Gastroesophageal sphincter (tissue), 4 donors: Measurements from ENCODE around the gene INTS6L. TPM values are rescaled to one million over a fixed set of nuclear protein-coding genes. Genes with fewer than 3 reads are reported as not detected.

Experiments
- ATAC-seq: fragments of 150-250 bp; one replicate; pipeline ENCODE4 v1.9.1; 2016; ENCODE audit warnings: mild to moderate bottlenecking, moderate library complexity
- H3K27ac ChIP-seq, 4 donors: fragments of 200-600 bp; sonication (generic) in 3 of 4; 1 replicate in 3 of 4; 2 replicates in 1 of 4; pipeline ENCODE4 v1.5.1; 2016 to 2019
- H3K27me3 ChIP-seq: fragments of 200-600 bp; sonication (generic); one replicate; pipeline ENCODE4 v1.5.1; 2019
- H3K36me3 ChIP-seq, 2 donors: fragments of 200-600 bp; sonication (generic); one replicate each; pipeline ENCODE4 v1.5.1; 2019; ENCODE audit warnings: control low read depth in 1 of 2
- H3K4me1 ChIP-seq, 3 donors: fragments of 200-600 bp; sonication (generic); 1 replicate in 2 of 3; 2 replicates in 1 of 3; pipeline ENCODE4 v1.5.1; 2016 to 2019; ENCODE audit warnings: control low read depth in 2 of 3
- H3K4me3 ChIP-seq, 2 donors: fragments of 200-600 bp; sonication (generic); one replicate each; pipeline ENCODE4 v1.5.1; 2019; ENCODE audit warnings: mild to moderate bottlenecking in 1 of 2, moderate library complexity in 1 of 2
- H3K9me3 ChIP-seq, 3 donors: fragments of 200-600 bp; sonication (generic); one replicate each; pipeline ENCODE4 v1.5.1; 2017 to 2019; ENCODE audit warnings: control low read depth in 2 of 3
- EP300 ChIP-seq: sonication (generic); formaldehyde crosslinking; IDR thresholded peaks from one replicate; pipeline ENCODE4 v1.6.1; 2017; ENCODE audit warnings: antibody characterized with exemption, mild to moderate bottlenecking
- POLR2A ChIP-seq, 2 donors: fragments of 450-650 bp; IDR thresholded peaks; one replicate each; pipeline ENCODE4 v1.6.1; 2017; ENCODE audit warnings: antibody characterized with exemption in 2 of 2, mild to moderate bottlenecking in 2 of 2, moderate library complexity in 1 of 2
- POLR2AphosphoS5 ChIP-seq: sonication (generic); formaldehyde crosslinking; IDR thresholded peaks from one replicate; pipeline ENCODE4 v1.6.1; 2017; ENCODE audit warnings: antibody characterized with exemption
- WGBS, 2 donors: methylation state at CpG; one replicate each; pipeline ENCODE4 v1.1.5; 2018; ENCODE audit warnings: low coverage in 1 of 2; 5-methylcytosine and 5-hydroxymethylcytosine counted together
- total RNA-seq, 4 donors: library from RNA; depleted of rRNA; stranded (reverse); fragments of >200 nt; gene quantifications; one replicate each; pipeline ENCODE4 v1.1.0, GENCODE V29; 2016
- TF ChIP-seq, protein P1 (sequence below), 4 experiments: fragments of 200-600 bp in 2 of 4; fragments of 450-650 bp in 2 of 4; sonication (generic) in 1 of 4; IDR thresholded peaks; one replicate each; pipeline ENCODE4 v1.5.1; 2017 to 2019; ENCODE audit warnings: antibody characterized with exemption in 4 of 4, mild to moderate bottlenecking in 2 of 4, moderate library complexity in 2 of 4

Gene INTS6L
- total RNA-seq, 4 donors from 2014 or later = 7.6 to 18.4 (median 10.3) TPM

DNA sequence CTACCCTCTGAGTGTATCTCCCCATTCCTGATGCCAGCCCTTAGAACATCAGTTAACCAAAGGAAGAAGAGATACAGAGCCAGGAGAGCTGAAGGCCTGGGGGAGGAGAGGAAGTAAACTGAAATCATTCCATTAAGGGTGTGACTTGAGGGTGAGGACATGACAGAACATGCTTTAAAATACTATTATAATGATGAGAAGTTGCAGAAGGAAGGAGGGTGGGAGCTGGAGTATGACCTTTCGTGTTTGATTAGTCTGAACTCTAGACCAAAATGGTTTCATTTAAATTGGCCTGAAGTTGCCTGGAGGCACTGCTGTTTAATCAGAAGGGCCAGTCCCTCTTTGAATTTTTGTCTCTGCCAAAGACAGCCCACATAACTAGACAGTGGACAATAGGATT, 11.4 kb downstream of the INTS6L start:
- Histone ChIP-seq H3K4me3 (no peak overlapping the region), H3K27me3 (no peaks in the 10 kb centered on the region), H3K27ac (no peak overlapping the region), H3K4me1 (peaks cover 0 to 22% (median 7%) of the 10 kb centered on the region in 3 donors), H3K36me3 (no peaks in the 10 kb centered on the region), H3K9me3 (no peaks in the 10 kb centered on the region)
- no peak for ATAC-seq
- WGBS, 2 donors = 75% methylated on average over 1 of the region's 1 CpG
- no peak for TF ChIP-seq POLR2A (IDR thresholded peaks at IDR 0.05)
- TF ChIP-seq, protein P1, sequence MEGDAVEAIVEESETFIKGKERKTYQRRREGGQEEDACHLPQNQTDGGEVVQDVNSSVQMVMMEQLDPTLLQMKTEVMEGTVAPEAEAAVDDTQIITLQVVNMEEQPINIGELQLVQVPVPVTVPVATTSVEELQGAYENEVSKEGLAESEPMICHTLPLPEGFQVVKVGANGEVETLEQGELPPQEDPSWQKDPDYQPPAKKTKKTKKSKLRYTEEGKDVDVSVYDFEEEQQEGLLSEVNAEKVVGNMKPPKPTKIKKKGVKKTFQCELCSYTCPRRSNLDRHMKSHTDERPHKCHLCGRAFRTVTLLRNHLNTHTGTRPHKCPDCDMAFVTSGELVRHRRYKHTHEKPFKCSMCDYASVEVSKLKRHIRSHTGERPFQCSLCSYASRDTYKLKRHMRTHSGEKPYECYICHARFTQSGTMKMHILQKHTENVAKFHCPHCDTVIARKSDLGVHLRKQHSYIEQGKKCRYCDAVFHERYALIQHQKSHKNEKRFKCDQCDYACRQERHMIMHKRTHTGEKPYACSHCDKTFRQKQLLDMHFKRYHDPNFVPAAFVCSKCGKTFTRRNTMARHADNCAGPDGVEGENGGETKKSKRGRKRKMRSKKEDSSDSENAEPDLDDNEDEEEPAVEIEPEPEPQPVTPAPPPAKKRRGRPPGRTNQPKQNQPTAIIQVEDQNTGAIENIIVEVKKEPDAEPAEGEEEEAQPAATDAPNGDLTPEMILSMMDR (IDR thresholded peaks at IDR 0.05) = no peak
- no peak for TF ChIP-seq EP300
- TF ChIP-seq POLR2AphosphoS5 = no peak

GRCh38 chrX:135535077-135535940, 14.8 kb downstream of the INTS6L start:
- no peaks in the 10 kb centered on the region for H3K36me3 ChIP-seq
- H3K27ac ChIP-seq = peak overlapping the region in 2 of 4 donors; percentile 19 to 43
- 25 to 43% methylated on average over 1 of the region's 1 CpG for WGBS, 2 donors
- H3K27me3 ChIP-seq = no peaks in the 10 kb centered on the region
- peaks cover 0 to 25% (median 7%) of the 10 kb centered on the region in 3 donors for H3K4me1 ChIP-seq
- H3K4me3 ChIP-seq = no peak overlapping the region
- H3K9me3 ChIP-seq = no peaks in the 10 kb centered on the region
- TF ChIP-seq, protein P1 (IDR thresholded peaks at IDR 0.05) = no peak
- no peak for TF ChIP-seq POLR2A (IDR thresholded peaks at IDR 0.05)
- no peak for ATAC-seq

DNA sequence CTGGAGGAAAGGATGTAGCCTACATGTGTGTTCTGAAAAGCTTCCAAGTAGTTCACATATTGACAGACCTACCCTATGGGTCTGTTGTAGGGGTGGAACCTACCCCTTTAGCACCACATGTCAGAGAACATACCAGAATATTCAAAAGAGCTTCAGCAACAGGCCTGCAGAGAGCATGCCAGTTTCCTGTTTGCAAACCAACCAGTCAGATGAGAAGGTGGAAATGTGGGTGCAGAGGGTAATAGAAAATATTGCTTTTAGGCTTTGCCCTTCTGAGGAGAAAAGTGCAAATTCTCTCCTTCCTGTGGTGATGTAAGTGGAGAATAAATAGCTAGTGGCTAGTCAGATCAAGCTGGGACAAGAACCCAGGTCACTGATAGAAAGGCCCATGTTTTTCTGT, 16.4 kb downstream of the INTS6L start:
- ATAC-seq = no peak

DNA sequence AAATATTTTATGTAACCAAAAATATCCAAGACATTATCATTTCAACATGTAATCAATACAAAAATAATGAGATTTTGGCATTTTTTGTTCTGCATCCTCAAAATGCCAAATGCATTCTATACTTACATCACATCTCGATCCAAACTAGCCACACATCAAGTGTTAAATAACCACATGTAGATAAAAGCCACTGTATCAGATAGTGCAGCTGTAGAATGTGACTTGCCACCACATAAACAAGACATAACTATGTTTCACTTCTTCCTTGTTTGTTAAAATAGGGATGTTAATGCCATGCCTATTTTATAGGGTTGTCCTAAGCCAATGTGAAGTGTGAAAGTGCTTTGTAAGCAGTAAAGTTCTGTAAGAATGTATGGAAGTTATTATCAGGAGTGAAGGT, 20.9 kb downstream of the INTS6L start:
- peaks cover 0 to 14% (median 0%) of the 10 kb centered on the region in 3 donors for H3K4me1 ChIP-seq
- no peak overlapping the region for H3K4me3 ChIP-seq
- no peak for ATAC-seq
- H3K27me3 ChIP-seq = no peaks in the 10 kb centered on the region
- H3K36me3 ChIP-seq = no peaks in the 10 kb centered on the region
- H3K27ac ChIP-seq = no peak overlapping the region
- 50 to 92% methylated on average over 1 of the region's 1 CpG for WGBS, 2 donors
- H3K9me3 ChIP-seq = no peaks in the 10 kb centered on the region
- no peak for TF ChIP-seq POLR2AphosphoS5
- TF ChIP-seq POLR2A (IDR thresholded peaks at IDR 0.05) = no peak
- TF ChIP-seq, protein P1 (IDR thresholded peaks at IDR 0.05) = no peak
- no peak for TF ChIP-seq EP300

More for the DNA sequence above, 16.4 kb downstream of the INTS6L start:
- Histone ChIP-seq H3K9me3 (no peaks in the 10 kb centered on the region), H3K36me3 (no peaks in the 10 kb centered on the region), H3K27me3 (no peaks in the 10 kb centered on the region), H3K27ac (no peak overlapping the region), H3K4me1 (peaks cover 0 to 25% (median 7%) of the 10 kb centered on the region in 3 donors), H3K4me3 (no peak overlapping the region)
- TF ChIP-seq, protein P1 (IDR thresholded peaks at IDR 0.05) = no peak
- no peak for TF ChIP-seq EP300
- no peak for TF ChIP-seq POLR2A (IDR thresholded peaks at IDR 0.05)
- TF ChIP-seq POLR2AphosphoS5 = no peak

GRCh38 chrX:135543172-135543571, 22.7 kb downstream of the INTS6L start:
- H3K4me1 ChIP-seq = peaks cover 0 to 6% (median 0%) of the 10 kb centered on the region in 3 donors
- TF ChIP-seq POLR2AphosphoS5 = no peak
- ATAC-seq = no peak
- H3K9me3 ChIP-seq = no peaks in the 10 kb centered on the region
- no peak overlapping the region for H3K27ac ChIP-seq
- H3K27me3 ChIP-seq = no peaks in the 10 kb centered on the region
- WGBS, 2 donors = 57% methylated on average over 1 of the region's 1 CpG; no CpG with 5 or more reads in 1 of the 2 donors
- H3K4me3 ChIP-seq = no peak overlapping the region
- peaks cover 0 to 5% of the 10 kb centered on the region in 2 donors for H3K36me3 ChIP-seq
